ENCODE data around the gene MCM3AP. TPM values are rescaled to one million over a fixed set of nuclear protein-coding genes. Genes with fewer than 3 reads are reported as not detected.

The MCM3AP gene
- total RNA-seq, 2 donors from 2014 or later: 105 to 118 TPM

GRCh38 chr21:46215436-46216131, 69.8 kb downstream of the MCM3AP start:
- H3K36me3 Mint-ChIP-seq (ENCODE audit: low read depth): peaks cover 13% of the 10 kb centered on the region
- peak overlapping the region; percentile 60 for H3K27ac Mint-ChIP-seq
- no peaks in the 10 kb centered on the region for H3K4me1 Mint-ChIP-seq
- no peak for ATAC-seq (replicated peaks)
- H3K27me3 Mint-ChIP-seq: no peaks in the 10 kb centered on the region
- H3K9me3 Mint-ChIP-seq: no peaks in the 10 kb centered on the region
- H3K4me3 Mint-ChIP-seq: no peak overlapping the region

GRCh38 chr21:46214478-46215340, 70.7 kb downstream of the MCM3AP start:
- Mint-ChIP-seq H3K4me3 (no peak overlapping the region), H3K27ac (no peak overlapping the region), H3K9me3 (no peaks in the 10 kb centered on the region), H3K27me3 (no peaks in the 10 kb centered on the region), H3K36me3 (ENCODE audit: low read depth) (peaks cover 6% of the 10 kb centered on the region), H3K4me1 (no peaks in the 10 kb centered on the region)
- ATAC-seq (replicated peaks): no peak

DNA sequence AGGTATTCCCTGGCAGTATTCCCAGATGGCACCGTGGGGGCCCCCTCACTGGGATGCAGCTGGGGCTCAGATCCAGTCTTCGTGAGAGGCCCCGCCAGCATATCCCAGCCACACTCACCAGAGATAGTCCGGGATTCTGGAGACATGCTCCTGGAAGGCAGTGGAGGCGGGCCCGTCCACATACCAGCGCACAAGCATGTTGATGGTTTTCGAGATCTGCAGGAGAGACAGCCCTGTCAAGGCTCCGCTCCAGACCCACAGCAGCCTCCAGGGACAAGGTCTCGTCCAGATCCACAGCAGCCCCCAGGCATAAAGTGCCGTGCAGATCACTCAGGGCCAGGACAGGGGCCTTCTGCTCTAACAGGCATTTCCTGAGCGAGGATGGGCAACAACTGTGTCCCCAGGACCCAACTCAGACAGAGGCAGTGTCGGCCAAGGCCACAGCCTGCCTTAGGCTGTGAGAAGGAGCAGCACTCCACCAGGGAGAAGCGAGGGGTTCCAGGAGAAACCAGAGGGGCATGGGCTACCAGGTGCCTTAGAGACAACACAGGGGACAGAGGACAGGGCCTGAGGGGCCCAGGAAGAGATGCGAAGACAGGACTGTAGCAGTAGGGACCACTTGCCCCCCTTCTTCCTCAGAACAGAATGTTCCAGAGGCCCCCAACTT, 71.7 kb downstream of the MCM3AP start:
- H3K36me3 Mint-ChIP-seq (ENCODE audit: low read depth): no peaks in the 10 kb centered on the region
- no peaks in the 10 kb centered on the region for H3K4me1 Mint-ChIP-seq
- no peak overlapping the region for H3K27ac Mint-ChIP-seq
- no peaks in the 10 kb centered on the region for H3K27me3 Mint-ChIP-seq
- no peak for ATAC-seq (replicated peaks)
- no peak overlapping the region for H3K4me3 Mint-ChIP-seq
- no peaks in the 10 kb centered on the region for H3K9me3 Mint-ChIP-seq

- H3K27me3 Mint-ChIP-seq: no peaks in the 10 kb centered on the region
Observed at GRCh38 chr21:46212721-46213484, 72.5 kb downstream of the MCM3AP start.

DNA sequence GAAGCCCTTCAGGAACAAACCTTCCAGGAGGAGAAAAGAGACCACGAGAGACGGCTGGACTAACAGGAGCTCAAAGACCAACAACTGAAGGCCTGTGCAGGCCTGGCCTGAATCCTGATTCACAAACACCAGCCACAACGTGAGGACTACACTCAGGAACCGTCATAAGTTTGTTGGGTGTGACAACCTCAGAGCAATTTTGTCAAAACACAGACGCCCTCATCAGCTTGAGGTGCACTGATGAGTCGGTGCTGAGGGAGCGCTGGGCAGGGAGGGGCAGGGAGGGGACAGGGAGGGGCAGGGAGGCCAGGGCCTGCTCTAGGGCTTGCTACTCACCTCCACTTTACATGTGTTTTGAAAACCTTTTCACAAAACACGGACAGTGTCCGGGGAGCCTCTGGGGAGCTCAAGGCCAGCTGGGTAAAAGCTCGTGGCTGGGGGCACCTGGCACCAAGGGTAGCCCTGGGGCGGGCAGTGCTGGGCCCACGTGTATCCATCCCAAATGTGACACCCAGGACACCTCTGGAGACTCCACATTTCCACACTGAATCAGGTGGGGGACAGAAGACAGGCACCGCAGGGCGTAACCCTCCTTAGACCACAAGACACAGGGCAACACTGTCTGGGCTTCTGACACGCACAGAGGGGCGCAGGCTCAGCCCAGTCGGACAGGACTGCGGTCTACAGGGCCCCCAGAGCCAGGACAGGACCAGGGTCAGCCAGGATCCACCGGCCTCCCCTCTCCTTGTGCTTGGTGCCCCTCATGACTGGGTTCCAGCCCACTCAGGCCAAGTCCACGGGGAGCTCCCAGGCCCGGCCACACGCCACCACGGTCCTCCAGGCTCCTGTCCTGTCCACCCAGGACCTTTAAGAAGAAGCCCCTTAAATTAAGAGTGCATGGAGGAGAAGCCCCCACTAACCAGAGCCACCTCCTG, 73.4 kb downstream of the MCM3AP start:
- Mint-ChIP-seq H3K4me1 (no peaks in the 10 kb centered on the region), H3K4me3 (no peak overlapping the region), H3K27ac (no peak overlapping the region), H3K27me3 (no peaks in the 10 kb centered on the region), H3K9me3 (no peaks in the 10 kb centered on the region), H3K36me3 (ENCODE audit: low read depth) (peaks cover 6% of the 10 kb centered on the region)
- ATAC-seq (replicated peaks): no peak

More at GRCh38 chr21:46212721-46213484, 72.5 kb downstream of the MCM3AP start:
- Mint-ChIP-seq H3K4me3 (no peak overlapping the region), H3K27ac (no peak overlapping the region), H3K9me3 (no peaks in the 10 kb centered on the region), H3K4me1 (no peaks in the 10 kb centered on the region), H3K36me3 (ENCODE audit: low read depth) (peaks cover 2% of the 10 kb centered on the region)
- ATAC-seq (replicated peaks): no peak

- Mint-ChIP-seq H3K4me1 (no peaks in the 10 kb centered on the region), H3K27me3 (no peaks in the 10 kb centered on the region), H3K27ac (no peak overlapping the region), H3K9me3 (no peaks in the 10 kb centered on the region), H3K36me3 (ENCODE audit: low read depth) (peaks cover 6% of the 10 kb centered on the region), H3K4me3 (no peak overlapping the region)
- ATAC-seq (replicated peaks): no peak
Observed at GRCh38 chr21:46211376-46211775, 74.0 kb downstream of the MCM3AP start.

DNA sequence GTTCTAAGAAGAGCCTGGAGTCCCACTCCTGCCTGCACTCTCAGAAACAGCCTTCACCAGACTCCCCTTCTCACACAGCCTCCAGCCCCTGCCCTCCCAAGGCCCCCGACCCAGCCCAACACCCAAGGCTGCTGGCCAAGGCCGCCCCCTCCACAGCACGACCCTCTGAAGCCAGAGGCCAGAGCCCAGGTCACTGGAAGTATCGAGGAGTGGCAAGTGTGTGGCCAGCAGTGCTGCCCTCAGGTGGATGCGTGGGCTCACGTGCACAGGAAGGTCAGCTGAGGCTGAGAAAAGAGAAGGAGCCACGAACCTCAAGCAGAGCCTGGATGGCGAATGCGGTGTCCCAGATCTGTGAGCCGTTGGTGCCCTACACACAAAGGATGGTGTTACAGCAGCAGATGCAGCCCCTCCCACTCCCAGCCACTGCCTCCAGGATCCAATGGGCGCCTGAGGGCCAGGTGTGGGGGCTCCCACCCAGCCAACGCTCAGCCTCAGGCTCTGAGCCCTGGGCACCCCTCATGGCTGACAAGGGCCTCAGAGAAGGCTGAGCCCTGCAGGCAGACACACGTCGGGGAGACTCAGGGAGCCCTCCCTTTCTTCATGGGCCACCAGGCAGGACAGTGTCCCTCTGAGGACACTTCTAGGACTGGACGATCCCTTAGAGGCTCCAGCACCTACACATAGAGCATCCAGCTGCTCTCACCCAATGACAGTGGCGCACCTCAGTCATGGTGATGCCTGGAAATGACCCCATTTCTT, 74.9 kb downstream of the MCM3AP start:
- no peak for ATAC-seq (replicated peaks)
- H3K9me3 Mint-ChIP-seq: no peaks in the 10 kb centered on the region
- no peak overlapping the region for H3K27ac Mint-ChIP-seq
- H3K36me3 Mint-ChIP-seq (ENCODE audit: low read depth): peaks cover 8% of the 10 kb centered on the region
- H3K4me1 Mint-ChIP-seq: no peaks in the 10 kb centered on the region
- H3K27me3 Mint-ChIP-seq: no peaks in the 10 kb centered on the region
- H3K4me3 Mint-ChIP-seq: no peak overlapping the region

- Mint-ChIP-seq H3K4me1 (no peaks in the 10 kb centered on the region), H3K9me3 (no peaks in the 10 kb centered on the region), H3K4me3 (no peak overlapping the region), H3K27ac (no peak overlapping the region), H3K27me3 (no peaks in the 10 kb centered on the region), H3K36me3 (ENCODE audit: low read depth) (peaks cover 24% of the 10 kb centered on the region)
- ATAC-seq (replicated peaks): no peak
Observed at GRCh38 chr21:46208761-46209721, 76.4 kb downstream of the MCM3AP start.

GRCh38 chr21:46207920-46208591, 77.4 kb downstream of the MCM3AP start:
- H3K4me1 Mint-ChIP-seq: no peaks in the 10 kb centered on the region
- no peak overlapping the region for H3K27ac Mint-ChIP-seq
- no peak overlapping the region for H3K4me3 Mint-ChIP-seq
- no peak for ATAC-seq (replicated peaks)
- H3K27me3 Mint-ChIP-seq: no peaks in the 10 kb centered on the region
- peaks cover 33% of the 10 kb centered on the region for H3K36me3 Mint-ChIP-seq (ENCODE audit: low read depth)
- no peaks in the 10 kb centered on the region for H3K9me3 Mint-ChIP-seq

DNA sequence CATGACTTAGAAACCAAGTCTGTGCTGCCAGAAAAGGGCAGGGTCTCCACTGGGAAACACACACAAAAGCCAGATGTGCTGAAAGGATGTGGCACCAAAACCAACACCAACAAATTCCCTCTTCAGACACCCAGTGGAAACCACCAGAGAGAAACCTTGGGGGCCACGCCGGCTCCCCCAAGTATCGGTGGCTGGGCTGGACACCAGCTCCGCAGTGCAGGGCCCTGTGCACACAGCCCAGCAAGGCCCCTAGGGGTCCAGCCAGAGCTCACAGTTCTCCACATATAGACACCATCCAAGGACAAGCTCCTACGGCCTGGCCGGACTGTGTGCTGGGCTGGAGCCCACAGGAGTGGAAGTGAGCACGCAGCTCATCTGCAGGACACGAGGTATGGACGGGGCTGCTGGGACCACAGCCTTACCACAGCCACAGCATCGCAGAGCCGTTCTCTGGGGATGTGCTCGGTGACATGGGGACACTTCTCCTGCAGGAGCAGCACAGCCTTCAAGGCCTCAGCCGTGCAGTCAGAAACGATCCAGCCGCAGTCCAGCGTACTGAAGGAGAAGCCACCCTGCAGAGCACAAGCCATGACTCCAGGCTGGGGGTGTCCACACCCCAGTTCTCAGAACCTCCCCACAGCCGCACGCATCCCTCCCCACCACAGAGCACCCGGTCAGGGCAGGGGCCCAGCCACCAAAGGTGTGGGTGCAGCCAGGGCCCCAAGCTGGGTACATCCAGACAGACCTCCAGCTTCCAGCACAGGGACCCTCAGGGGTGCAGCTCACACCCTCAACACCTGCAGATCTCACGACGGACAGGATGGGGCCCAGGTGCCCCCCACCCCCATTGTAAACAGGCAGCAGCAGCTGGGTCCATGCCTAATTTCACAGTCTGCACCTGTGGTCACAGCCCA, 78.1 kb downstream of the MCM3AP start:
- H3K9me3 Mint-ChIP-seq: no peaks in the 10 kb centered on the region
- no peaks in the 10 kb centered on the region for H3K4me1 Mint-ChIP-seq
- H3K27ac Mint-ChIP-seq: no peak overlapping the region
- H3K27me3 Mint-ChIP-seq: no peaks in the 10 kb centered on the region
- no peak overlapping the region for H3K4me3 Mint-ChIP-seq
- H3K36me3 Mint-ChIP-seq (ENCODE audit: low read depth): peaks cover 38% of the 10 kb centered on the region
- ATAC-seq (replicated peaks): no peak
